ENCODE data around the gene DCAKD. TPM values are rescaled to one million over a fixed set of nuclear protein-coding genes. Genes with fewer than 3 reads are reported as not detected.

The DCAKD gene
- total RNA-seq, 1 experiment from 2014 or later, result 48.3 TPM

- Histone ChIP-seq H2AFZ (ENCODE audit: low read length) (no peak overlapping the region), H3K9me3 (ENCODE audit: control insufficient read depth, low read depth, low read length) (no peaks in the 10 kb centered on the region), H3T11ph (ENCODE audit: low read length) (no peak overlapping the region), H3K27me3 (ENCODE audit: insufficient read depth, low read length) (no peaks in the 10 kb centered on the region), H3K56ac (ENCODE audit: insufficient read length, low read depth, low read length) (no peak overlapping the region), H4K8ac (replicated peaks; ENCODE audit: insufficient read length, low read depth, low read length) (no peak overlapping the region), H4K5ac (ENCODE audit: insufficient read length, low read depth, low read length) (no peak overlapping the region), H3K79me2 (ENCODE audit: insufficient read depth, low read length) (no peaks in the 10 kb centered on the region), H3K4me1 (ENCODE audit: insufficient read depth, low read length) (no peaks in the 10 kb centered on the region; the same call in 1 of the 2 replicates), H2BK5ac (ENCODE audit: insufficient read length, low read length) (no peak overlapping the region), H4K20me1 (ENCODE audit: control insufficient read depth, insufficient read depth, insufficient read length) (no peaks in the 10 kb centered on the region), H2BK12ac (ENCODE audit: insufficient read length, low read depth, low read length) (no peak overlapping the region), H3K79me1 (ENCODE audit: insufficient read depth, low read depth, low read length, poor library complexity, severe bottlenecking) (no peaks in the 10 kb centered on the region), H3K23ac (ENCODE audit: insufficient read length, low read depth, low read length) (no peak overlapping the region), H3K4ac (ENCODE audit: low read depth, low read length) (no peak overlapping the region), H3K18ac (ENCODE audit: insufficient read length, low read depth, low read length) (no peak overlapping the region), H3K9ac (ENCODE audit: extremely low read depth, insufficient read length, low read length) (no peak overlapping the region), H3K23me2 (ENCODE audit: insufficient read length, low read depth, low read length, poor library complexity, severe bottlenecking) (no peaks in the 10 kb centered on the region), H3K14ac (ENCODE audit: insufficient read depth, low read length) (no peak overlapping the region), H2AK5ac (ENCODE audit: insufficient read length, low read length) (no peak overlapping the region), H2BK20ac (ENCODE audit: low read depth, low read length, poor library complexity, severe bottlenecking) (no peak overlapping the region), H2BK120ac (ENCODE audit: low read depth, low read length, poor library complexity, severe bottlenecking) (no peak overlapping the region), H3K4me2 (ENCODE audit: insufficient read depth, insufficient read length, low read length) (no peak overlapping the region), H4K91ac (ENCODE audit: insufficient read length, low read depth, low read length) (no peak overlapping the region), H3K27ac (ENCODE audit: insufficient read length, low read depth, low read length) (no peak overlapping the region), H2BK15ac (ENCODE audit: low read depth, low read length) (no peak overlapping the region)
- H3K4me3 Mint-ChIP-seq, result no peak overlapping the region
- H3K27ac Mint-ChIP-seq, result no peak overlapping the region
- no peak for DNase-seq
- no CpG with 5 or more reads among the region's 9 CpGs for WGBS (ENCODE audit: extremely low coverage, insufficient read length, low lambda C conversion rate)
- TF ChIP-seq, protein P1, sequence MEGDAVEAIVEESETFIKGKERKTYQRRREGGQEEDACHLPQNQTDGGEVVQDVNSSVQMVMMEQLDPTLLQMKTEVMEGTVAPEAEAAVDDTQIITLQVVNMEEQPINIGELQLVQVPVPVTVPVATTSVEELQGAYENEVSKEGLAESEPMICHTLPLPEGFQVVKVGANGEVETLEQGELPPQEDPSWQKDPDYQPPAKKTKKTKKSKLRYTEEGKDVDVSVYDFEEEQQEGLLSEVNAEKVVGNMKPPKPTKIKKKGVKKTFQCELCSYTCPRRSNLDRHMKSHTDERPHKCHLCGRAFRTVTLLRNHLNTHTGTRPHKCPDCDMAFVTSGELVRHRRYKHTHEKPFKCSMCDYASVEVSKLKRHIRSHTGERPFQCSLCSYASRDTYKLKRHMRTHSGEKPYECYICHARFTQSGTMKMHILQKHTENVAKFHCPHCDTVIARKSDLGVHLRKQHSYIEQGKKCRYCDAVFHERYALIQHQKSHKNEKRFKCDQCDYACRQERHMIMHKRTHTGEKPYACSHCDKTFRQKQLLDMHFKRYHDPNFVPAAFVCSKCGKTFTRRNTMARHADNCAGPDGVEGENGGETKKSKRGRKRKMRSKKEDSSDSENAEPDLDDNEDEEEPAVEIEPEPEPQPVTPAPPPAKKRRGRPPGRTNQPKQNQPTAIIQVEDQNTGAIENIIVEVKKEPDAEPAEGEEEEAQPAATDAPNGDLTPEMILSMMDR (conservative IDR thresholded peaks at IDR 0.05), result no peak
- H3K4me1 Mint-ChIP-seq, result peaks cover 9 to 40% of the 10 kb centered on the region in 2 experiments
- no peaks in the 10 kb centered on the region; a peak in 1 of 7 replicates for H3K36me3 Mint-ChIP-seq (ENCODE audit: insufficient read depth in 1 of 3, low read depth in 3 of 3)
- H3K27me3 Mint-ChIP-seq (ENCODE audit: low read depth), result peaks cover 50% of the 10 kb centered on the region
- peaks cover 2 to 3% of the 10 kb centered on the region in 2 experiments; a peak in 2 of 5 replicates for H3K9me3 Mint-ChIP-seq
Observed at GRCh38 chr17:44979426-44979995, 71.9 kb downstream of the DCAKD start.

Measured in H9 (cell line).